Thyroid gland (tissue), 4 donors: ENCODE data around the gene MTSS2.

Experiments
- CTCF ChIP-seq, 6 experiments: fragments of 200-600 bp in 3 of 6; fragments of 450-650 bp in 3 of 6; sonication (generic) in 3 of 6; IDR thresholded peaks; one replicate each; pipeline ENCODE4 v1.5.1; 2016 to 2019; ENCODE audit warnings: antibody characterized with exemption in 6 of 6, mild to moderate bottlenecking in 2 of 6, inconsistent platforms in 1 of 6, moderate library complexity in 1 of 6
- POLR2A ChIP-seq, 2 donors: fragments of 450-650 bp; IDR thresholded peaks; one replicate each; pipeline ENCODE4 v1.6.1; 2017; ENCODE audit warnings: antibody characterized with exemption in 2 of 2, mild to moderate bottlenecking in 2 of 2, moderate library complexity in 1 of 2

GRCh38 chr16:70680495-70681381 is 5.1 kb downstream of the MTSS2 start:
- no peak for TF ChIP-seq CTCF (IDR thresholded peaks at IDR 0.05)
- TF ChIP-seq POLR2A (IDR thresholded peaks at IDR 0.05), result no peak
